Endothelial cell of umbilical vein (primary cell): ENCODE data around the gene OCA2. TPM values are rescaled to one million over a fixed set of nuclear protein-coding genes. Genes with fewer than 3 reads are reported as not detected.

ENCODE experiments used
- BruUV-seq: library from RNA; stranded (reverse); fragments of 400-500 nt; replicated peaks from 2 replicates; lab custom pipeline; 2021; lab: Mats Ljungman, UMichigan
- CTCF ChIA-PET: fragments of 300-600, 350-600 bp; sonication (Branson Sonifier 250); formaldehyde crosslinking; loops from one replicate; lab custom pipeline; 2021; ENCODE audit warnings: antibody characterized with exemption, inconsistent platforms; lab: Charles Lee
- POLR2A ChIA-PET: fragments of 300-600, 350-600 bp; sonication (Branson Sonifier 250); formaldehyde crosslinking; loops from one replicate; lab custom pipeline; 2021; ENCODE audit warnings: antibody characterized with exemption, inconsistent platforms; lab: Charles Lee
- DNase-seq: peaks from one replicate; pipeline ENCODE4 v3.0.0-alpha.2; 2011; ENCODE audit warnings: low read depth, low spot score
- FAIRE-seq: peaks from 2 replicates; lab custom pipeline; 2011; peaks lifted over from hg19 to GRCh38; lab: Jason Lieb, UNC
- H2AFZ ChIP-seq: 2 replicates; pipeline ENCODE4 v1.6.0; 2012; ENCODE audit warnings: low read depth, low read length, control low read depth, inconsistent platforms
- H3K27ac ChIP-seq: 2 replicates; pipeline ENCODE4 v1.5.1; 2011; ENCODE audit warnings: low read depth, mild to moderate bottlenecking, control low read depth, low read length, moderate library complexity; ENCODE audit not compliant: insufficient read depth
- H3K27me3 ChIP-seq, 2 experiments: 2 replicates each; pipeline versions ENCODE4 v1.6.0 to v1.6.1; 2011; ENCODE audit warnings: low read length in 2 of 2, mixed read lengths in 1 of 2; ENCODE audit not compliant: control insufficient read depth in 2 of 2, insufficient read depth in 2 of 2
- H3K36me3 ChIP-seq, 2 experiments: 2 replicates in 1 of 2; 3 replicates in 1 of 2; pipeline ENCODE4 v1.5.1; 2011; ENCODE audit warnings: low read length in 2 of 2, mild to moderate bottlenecking in 1 of 2, moderate library complexity in 1 of 2; ENCODE audit not compliant: control insufficient read depth in 2 of 2, insufficient read depth in 2 of 2; ENCODE audit errors: extremely low read depth in 1 of 2
- H3K4me1 ChIP-seq: 3 replicates; pipeline ENCODE4 v1.5.1; 2011; ENCODE audit warnings: mild to moderate bottlenecking, low read length; ENCODE audit not compliant: control insufficient read depth, insufficient read depth; ENCODE audit errors: extremely low read depth
- H3K4me2 ChIP-seq: 2 replicates; pipeline ENCODE4 v1.6.1; 2011; ENCODE audit warnings: low read length, control low read depth, mixed read lengths; ENCODE audit not compliant: insufficient read depth
- H3K4me3 ChIP-seq, 3 experiments: fragments of 200-600 bp in 1 of 3; sonication (generic), shearing (Covaris generic) in 1 of 3; replicated peaks in 1 of 3; 2 replicates each; pipeline ENCODE4 v1.5.1; 2011 to 2016; ENCODE audit warnings: control low read depth in 3 of 3, low read length in 3 of 3, mild to moderate bottlenecking in 2 of 3, inconsistent platforms in 1 of 3, low read depth in 1 of 3, moderate library complexity in 1 of 3; ENCODE audit not compliant: insufficient read depth in 1 of 3
- H3K79me2 ChIP-seq: 2 replicates; pipeline ENCODE4 v1.6.0; 2012; ENCODE audit warnings: low read length, inconsistent platforms; ENCODE audit not compliant: control insufficient read depth, insufficient read depth
- H3K9ac ChIP-seq: replicated peaks from 2 replicates; pipeline ENCODE3; 2011; ENCODE audit warnings: low read length, control low read depth; ENCODE audit not compliant: insufficient read depth; ENCODE audit errors: extremely low read depth
- H3K9me1 ChIP-seq: replicated peaks from 3 replicates; pipeline ENCODE4 v1.6.0; 2011; ENCODE audit warnings: mild to moderate bottlenecking, low read length; ENCODE audit not compliant: control insufficient read depth, insufficient read depth; ENCODE audit errors: extremely low read depth
- H3K9me3 ChIP-seq: replicated peaks from 2 replicates; pipeline ENCODE4 v1.5.1; 2012; ENCODE audit warnings: low read length, inconsistent platforms; ENCODE audit not compliant: control insufficient read depth, insufficient read depth
- H4K20me1 ChIP-seq: replicated peaks from 2 replicates; pipeline ENCODE3; 2011; ENCODE audit warnings: mild to moderate bottlenecking, low read length; ENCODE audit not compliant: control insufficient read depth, insufficient read depth; ENCODE audit errors: extremely low read depth
- CTCF ChIP-seq, 2 donors: IDR thresholded peaks; 1 replicate in 1 of 2; 2 replicates in 1 of 2; pipeline ENCODE4 v1.5.1; 2011; ENCODE audit warnings: low read length in 2 of 2, mild to moderate bottlenecking in 2 of 2, moderate library complexity in 2 of 2, control low read depth in 1 of 2, inconsistent platforms in 1 of 2, low read depth in 1 of 2; ENCODE audit not compliant: insufficient read depth in 1 of 2; ENCODE audit errors: extremely low read depth in 1 of 2
- EZH2 ChIP-seq: IDR thresholded peaks from 2 replicates; pipeline ENCODE4 v1.6.1; 2012; ENCODE audit warnings: borderline replicate concordance, low read depth, mild to moderate bottlenecking, moderate library complexity, low read length, inconsistent platforms; ENCODE audit not compliant: severe bottlenecking
- FOS ChIP-seq: IDR thresholded peaks from 2 replicates; pipeline ENCODE4 v1.6.1; 2011; ENCODE audit warnings: mild to moderate bottlenecking, low read length, moderate library complexity, borderline replicate concordance; ENCODE audit not compliant: insufficient read depth
- GATA2 ChIP-seq: IDR thresholded peaks from 2 replicates; pipeline ENCODE4 v1.7.0; 2011; ENCODE audit warnings: low read depth, mild to moderate bottlenecking, moderate library complexity, mixed read lengths, low read length; ENCODE audit not compliant: insufficient read length, insufficient read depth
- JUN ChIP-seq: IDR thresholded peaks from 2 replicates; pipeline ENCODE4 v1.6.1; 2011; ENCODE audit warnings: borderline replicate concordance, low read depth; ENCODE audit not compliant: insufficient read length, insufficient read depth
- MAX ChIP-seq: IDR thresholded peaks from 2 replicates; pipeline ENCODE4 v1.6.1; 2011; ENCODE audit not compliant: insufficient read depth, insufficient read length
- MYC ChIP-seq: IDR thresholded peaks from one replicate; pipeline ENCODE4 v1.6.1; 2011; ENCODE audit warnings: mild to moderate bottlenecking, low read depth, low read length
- POLR2A ChIP-seq: IDR thresholded peaks from 2 replicates; pipeline ENCODE4 v1.6.1; 2012; ENCODE audit warnings: low read depth, mild to moderate bottlenecking, control low read depth, low read length
- POLR2AphosphoS5 ChIP-seq: IDR thresholded peaks from 2 replicates; pipeline ENCODE4 v1.6.1; 2012; ENCODE audit warnings: low read depth, mild to moderate bottlenecking, control low read depth, low read length, moderate library complexity; ENCODE audit not compliant: insufficient read depth
- dilution Hi-C: fragments of 300-500 bp; cut with MboI; formaldehyde crosslinking; loops from one replicate; pipeline ENCODE4 v1.15.0; 2019; ENCODE audit warnings: low sequenced_read_pairs; ENCODE audit not compliant: extremely low pct_ligation_motif_present
- intact Hi-C: fragments of 100-400 bp; cut with micrococcal nuclease; formaldehyde crosslinking; loops from one replicate; pipeline ENCODE4 v1.10.0; 2022
- polyA plus RNA-seq, 4 experiments: library from polyadenylated mRNA; depleted of rRNA in 3 of 4; stranded (reverse) in 3 of 4; unstranded in 1 of 4; fragments of >200 nt; gene quantifications; 2 replicates each; pipeline versions ENCODE4 v1.2.1 to v1.2.3, GENCODE V29; 2011 to 2012; ENCODE audit warnings: missing spikeins in 1 of 4
- total RNA-seq: library from RNA; stranded (reverse); gene quantifications from 2 replicates; pipeline ENCODE4 v1.2.3, GENCODE V29; 2021

Gene OCA2
- total and polyA plus RNA-seq, 2 donors (not counting 3 experiments of a cell fraction or from before 2014, with no cell fraction given) = not detected

- TF ChIP-seq CTCF (IDR thresholded peaks at IDR 0.05; ENCODE audit: extremely low read depth in 1 of 2, insufficient read depth in 1 of 2, low read depth in 1 of 2, low read length in 2 of 2) (no peak), EZH2 (no peak), FOS (no peak), GATA2 (no peak), POLR2A (no peak), POLR2AphosphoS5 (no peak)
- H2AFZ ChIP-seq = no peak overlapping the region
- dilution Hi-C loops (no loop called here), intact Hi-C loops (no loop called here)
- H3K27me3 ChIP-seq = no peaks in the 10 kb centered on the region
- H3K4me1 ChIP-seq = no peaks in the 10 kb centered on the region
- H3K9me1 ChIP-seq = no peaks in the 10 kb centered on the region
- no peaks in the 10 kb centered on the region for H3K79me2 ChIP-seq
- no peak overlapping the region for H3K4me3 ChIP-seq
- no peaks in the 10 kb centered on the region for H3K36me3 ChIP-seq
- no TSS peak for BruUV-seq
- FAIRE-seq (no peak), DNase-seq (no peak)
- CTCF ChIA-PET = no interaction called here
- H4K20me1 ChIP-seq = no peaks in the 10 kb centered on the region
- H3K9ac ChIP-seq = no peak overlapping the region
- no peak overlapping the region for H3K4me2 ChIP-seq
- POLR2A ChIA-PET = no interaction called here
- H3K9me3 ChIP-seq = peaks cover 3% of the 10 kb centered on the region
- no peak overlapping the region for H3K27ac ChIP-seq
Observed at GRCh38 chr15:27956285-27956684, 142.8 kb downstream of the OCA2 start.

- FAIRE-seq = no peak
- CTCF ChIA-PET = no interaction called here
- intact Hi-C loops = no loop called here
Observed at GRCh38 chr15:27955087-27955486, 144.0 kb downstream of the OCA2 start.

More at GRCh38 chr15:27955087-27955486, 144.0 kb downstream of the OCA2 start:
- Histone ChIP-seq H3K4me1 (no peaks in the 10 kb centered on the region), H3K9ac (no peak overlapping the region), H2AFZ (no peak overlapping the region), H3K27ac (no peak overlapping the region), H3K79me2 (no peaks in the 10 kb centered on the region), H3K4me2 (no peak overlapping the region), H4K20me1 (no peaks in the 10 kb centered on the region), H3K27me3 (no peaks in the 10 kb centered on the region), H3K9me3 (peaks cover 3% of the 10 kb centered on the region), H3K36me3 (no peaks in the 10 kb centered on the region), H3K9me1 (no peaks in the 10 kb centered on the region), H3K4me3 (no peak overlapping the region)
- no TSS peak for BruUV-seq
- DNase-seq = no peak
- dilution Hi-C loops = no loop called here
- no peak for TF ChIP-seq MYC
- no peak for TF ChIP-seq CTCF (IDR thresholded peaks at IDR 0.05; ENCODE audit: extremely low read depth in 1 of 2, insufficient read depth in 1 of 2, low read depth in 1 of 2, low read length in 2 of 2)
- no peak for TF ChIP-seq MAX
- TF ChIP-seq EZH2 = no peak
- TF ChIP-seq POLR2A = no peak
- no peak for TF ChIP-seq JUN
- TF ChIP-seq GATA2 = no peak
- POLR2A ChIA-PET = no interaction called here
